Breast epithelium (tissue), 4 donors: ENCODE data around the gene EID2B. TPM values are rescaled to one million over a fixed set of nuclear protein-coding genes. Genes with fewer than 3 reads are reported as not detected.

ENCODE experiments used
- DNase-seq, 2 donors: peaks; one replicate each; pipeline ENCODE4 v3.0.0-alpha.2; 2019; ENCODE audit warnings: low spot score in 2 of 2
- H3K27ac ChIP-seq, 2 donors: fragments of 200-600 bp; sonication (generic) in 1 of 2; one replicate each; pipeline ENCODE4 v1.5.1; 2016 to 2019; ENCODE audit warnings: mild to moderate bottlenecking in 1 of 2
- H3K27me3 ChIP-seq, 2 donors: fragments of 200-600 bp; sonication (generic) in 1 of 2; one replicate each; pipeline versions ENCODE4 v1.5.1 to v1.6.0; 2017 to 2019; ENCODE audit warnings: control low read depth in 1 of 2, mild to moderate bottlenecking in 1 of 2
- H3K36me3 ChIP-seq: fragments of 200-600 bp; one replicate; pipeline ENCODE4 v1.5.1; 2019
- H3K4me1 ChIP-seq, 2 donors: fragments of 200-600 bp; sonication (generic); one replicate each; pipeline ENCODE4 v1.5.1; 2016 to 2019; ENCODE audit warnings: control low read depth in 1 of 2
- H3K4me3 ChIP-seq, 3 donors: fragments of 200-600 bp; sonication (generic); 1 replicate in 2 of 3; 2 replicates in 1 of 3; pipeline ENCODE4 v1.5.1; 2016 to 2019; ENCODE audit warnings: mild to moderate bottlenecking in 3 of 3, moderate library complexity in 2 of 3
- H3K9me3 ChIP-seq, 2 donors: fragments of 200-600 bp; sonication (generic) in 1 of 2; one replicate each; pipeline ENCODE4 v1.5.1; 2016 to 2019; ENCODE audit warnings: control low read depth in 1 of 2
- CTCF ChIP-seq, 3 donors: fragments of 450-650 bp; IDR thresholded peaks; one replicate each; pipeline ENCODE4 v1.5.1; 2016 to 2017; ENCODE audit warnings: antibody characterized with exemption in 3 of 3, mild to moderate bottlenecking in 3 of 3, moderate library complexity in 3 of 3
- POLR2A ChIP-seq: fragments of 450-650 bp; IDR thresholded peaks from one replicate; pipeline ENCODE4 v1.6.1; 2016; ENCODE audit warnings: antibody characterized with exemption, mild to moderate bottlenecking, moderate library complexity
- POLR2AphosphoS5 ChIP-seq, 3 donors: sonication (generic); formaldehyde crosslinking; IDR thresholded peaks; one replicate each; pipeline ENCODE4 v1.6.1; 2017; ENCODE audit warnings: antibody characterized with exemption in 3 of 3
- intact Hi-C: fragments of 100-400 bp; cut with DNase I; formaldehyde crosslinking; loops from one replicate; pipeline ENCODE4 v1.15.1; 2023; ENCODE audit warnings: low total_unique reads
- total RNA-seq, 3 donors: library from RNA; depleted of rRNA; stranded (reverse); fragments of >200 nt; gene quantifications; one replicate each; pipeline ENCODE4 v1.1.0, GENCODE V29; 2016

The EID2B gene
- total RNA-seq, 3 donors from 2014 or later: 3.4 to 5.6 (median 4.3) TPM

GRCh38 chr19:39507715-39508364 is 24.8 kb downstream of the EID2B start:
- TF ChIP-seq CTCF (IDR thresholded peaks at IDR 0.05): no peak
- no peak for TF ChIP-seq POLR2AphosphoS5 (IDR thresholded peaks at IDR 0.05)
- TF ChIP-seq POLR2A: no peak
- H3K36me3 ChIP-seq: no peaks in the 10 kb centered on the region
- H3K4me3 ChIP-seq: peak overlapping the region in 2 of 3 donors; percentile 52 to 70
- no peaks in the 10 kb centered on the region for H3K9me3 ChIP-seq
- intact Hi-C loops: loop anchor here (1.0 kb wide), 1 partner anchor 28 kb away; the partner anchor contains the start of gene TIMM50
- H3K4me1 ChIP-seq: peaks cover 5 to 6% of the 10 kb centered on the region in 2 donors
- H3K27ac ChIP-seq: no peak overlapping the region
- H3K27me3 ChIP-seq: peaks cover 2 to 62% of the 10 kb centered on the region in 2 donors
- DNase-seq: no peak

GRCh38 chr19:39506944-39507714 is 25.5 kb downstream of the EID2B start:
- peaks cover 2 to 59% of the 10 kb centered on the region in 2 donors for H3K27me3 ChIP-seq

GRCh38 chr19:39506598-39506943 is 26.1 kb downstream of the EID2B start:
- peaks cover 5 to 9% of the 10 kb centered on the region in 2 donors for H3K4me1 ChIP-seq
- peak overlapping the region in 2 of 3 donors; percentile 52 to 70 for H3K4me3 ChIP-seq
- no peak for DNase-seq
- TF ChIP-seq CTCF (IDR thresholded peaks at IDR 0.05): no peak
- TF ChIP-seq POLR2AphosphoS5 (IDR thresholded peaks at IDR 0.05): no peak
- no peaks in the 10 kb centered on the region for H3K9me3 ChIP-seq
- H3K36me3 ChIP-seq: no peaks in the 10 kb centered on the region
- H3K27me3 ChIP-seq: peaks cover 2 to 60% of the 10 kb centered on the region in 2 donors
- no peak overlapping the region for H3K27ac ChIP-seq
- intact Hi-C loops: no loop called here

More at GRCh38 chr19:39506944-39507714, 25.5 kb downstream of the EID2B start:
- no peaks in the 10 kb centered on the region for H3K36me3 ChIP-seq
- peaks cover 5 to 9% of the 10 kb centered on the region in 2 donors for H3K4me1 ChIP-seq
- peak overlapping the region; percentile 34 to 70 (median 52) for H3K4me3 ChIP-seq
- H3K27ac ChIP-seq: no peak overlapping the region
- DNase-seq: no peak
- no peaks in the 10 kb centered on the region for H3K9me3 ChIP-seq
- TF ChIP-seq POLR2A: no peak
- no peak for TF ChIP-seq CTCF (IDR thresholded peaks at IDR 0.05)
- TF ChIP-seq POLR2AphosphoS5 (IDR thresholded peaks at IDR 0.05): no peak
- intact Hi-C loops: loop anchor here (1.0 kb wide), 1 partner anchor 27 kb away; the partner anchor contains the start of gene TIMM50

DNA sequence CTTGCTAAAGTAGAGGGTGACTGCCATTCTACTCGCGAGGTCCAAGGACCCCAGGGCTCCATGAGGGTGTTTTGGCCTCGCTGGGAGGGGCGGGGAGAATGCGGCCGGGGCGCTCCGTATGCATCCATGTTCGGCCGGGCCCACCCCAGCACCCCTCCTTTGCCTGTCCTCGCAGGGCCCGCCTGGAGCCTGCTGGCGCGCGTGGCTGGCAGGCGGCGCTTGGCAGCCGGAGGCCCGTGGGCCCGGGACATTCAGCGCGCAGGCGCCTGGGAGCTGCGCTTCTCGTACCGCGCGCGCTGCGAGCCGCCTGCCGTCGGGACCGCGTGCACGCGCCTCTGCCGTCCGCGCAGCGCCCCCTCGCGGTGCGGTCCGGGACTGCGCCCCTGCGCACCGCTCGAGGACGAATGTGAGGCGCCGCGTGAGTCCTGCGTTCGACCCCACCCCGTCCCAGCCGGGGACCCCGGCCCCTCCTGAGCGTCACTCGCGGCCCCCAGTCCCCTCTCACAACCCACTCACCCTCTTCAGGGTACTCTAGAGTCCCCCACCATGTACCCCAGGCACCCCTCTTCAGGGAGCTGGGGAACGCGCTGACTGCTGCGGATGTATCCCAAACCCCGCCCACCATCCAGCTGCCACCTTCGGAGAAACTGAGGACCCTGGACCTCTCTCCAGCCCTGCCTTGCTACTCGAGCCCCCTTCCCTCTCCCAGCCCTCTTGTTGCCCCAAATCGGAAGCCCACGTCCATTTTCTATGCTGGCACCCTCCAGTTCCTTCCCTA is 29.8 kb downstream of the EID2B start:
- intact Hi-C loops: no loop called here
- TF ChIP-seq CTCF (IDR thresholded peaks at IDR 0.05) (peak in 2 of 3 donors; percentile 14 to 75), POLR2A (no peak)
- H3K4me3 ChIP-seq: peak overlapping the region in 1 of 3 donors; percentile 54
- DNase-seq: no peak
- peaks cover 9 to 15% of the 10 kb centered on the region in 2 donors for H3K4me1 ChIP-seq
- no peaks in the 10 kb centered on the region for H3K36me3 ChIP-seq
- H3K27ac ChIP-seq: no peak overlapping the region
- no peaks in the 10 kb centered on the region for H3K9me3 ChIP-seq
- H3K27me3 ChIP-seq: peaks cover 9 to 88% of the 10 kb centered on the region in 2 donors
